NCI-H2029 treated with DMSO at 0.1 percent for 48 hours (cell line): ENCODE measurements around the gene MCFD2.
"Not testable (repeated sequence)": the region's sequence is repeated elsewhere in the genome, so short reads cannot be mapped to it uniquely, and the experiment has no call there.

ENCODE experiments used
- DNase-seq: peaks from one replicate; lab custom pipeline; 2025; lab: John Stamatoyannopoulos, UW

The MCFD2 gene

GRCh38 chr2:46937471-46937901, 21.9 kb upstream of the MCFD2 start:
- no peak for DNase-seq

- no peak for DNase-seq
These were observed 21.0 kb upstream of the MCFD2 start for GRCh38 chr2:46936566-46936965.

GRCh38 chr2:46935071-46935470, 19.5 kb upstream of the MCFD2 start:
- DNase-seq = no peak

GRCh38 chr2:46929612-46930011, 14.0 kb upstream of the MCFD2 start:
- DNase-seq = no peak

GRCh38 chr2:46926863-46927262, 11.3 kb upstream of the MCFD2 start:
- DNase-seq = no peak

- no peak for DNase-seq
These were observed 10.1 kb upstream of the MCFD2 start for GRCh38 chr2:46925474-46926351.

- no peak for DNase-seq
These were observed 9.0 kb upstream of the MCFD2 start for GRCh38 chr2:46924608-46925007.

- DNase-seq = no peak
These were observed 8.4 kb upstream of the MCFD2 start for GRCh38 chr2:46924038-46924437.

- DNase-seq = no peak
These were observed 7.5 kb upstream of the MCFD2 start for GRCh38 chr2:46923041-46923528.

- DNase-seq = no peak
These were observed 7.0 kb upstream of the MCFD2 start for GRCh38 chr2:46922606-46923005.

GRCh38 chr2:46921676-46922448, 6.3 kb upstream of the MCFD2 start:
- no peak for DNase-seq

GRCh38 chr2:46917628-46918027, 2.0 kb upstream of the MCFD2 start:
- no peak for DNase-seq

- peak; percentile 69 for DNase-seq
These were observed 415 bp upstream of the MCFD2 start for GRCh38 chr2:46915811-46916630.

GRCh38 chr2:46914578-46915230, 902 bp downstream of the MCFD2 start:
- DNase-seq = no peak

GRCh38 chr2:46913471-46914381, 1.9 kb downstream of the MCFD2 start:
- DNase-seq = no peak

- no peak for DNase-seq
These were observed 5.7 kb downstream of the MCFD2 start for GRCh38 chr2:46909771-46910419.

GRCh38 chr2:46909150-46909549, 6.5 kb downstream of the MCFD2 start:
- no peak for DNase-seq

GRCh38 chr2:46904908-46905678, 10.5 kb downstream of the MCFD2 start:
- not testable (repeated sequence) for DNase-seq

- not testable (repeated sequence) for DNase-seq
These were observed 12.6 kb downstream of the MCFD2 start for GRCh38 chr2:46902980-46903379.
